Astrocyte (in vitro differentiated cells and primary cell): ENCODE measurements around the gene ME1. TPM values are rescaled to one million over a fixed set of nuclear protein-coding genes. Genes with fewer than 3 reads are reported as not detected.

ENCODE experiments used
- DNase-seq: peaks from one replicate; pipeline ENCODE4 v3.0.0-alpha.2; 2010; ENCODE audit warnings: low read depth
- FAIRE-seq: peaks from 2 replicates; lab custom pipeline; 2011; peaks lifted over from hg19 to GRCh38; lab: Jason Lieb, UNC
- H2AFZ ChIP-seq: 2 replicates; pipeline ENCODE4 v1.6.0; 2012; ENCODE audit warnings: low read depth, low read length, inconsistent platforms
- H3K27ac ChIP-seq: 2 replicates; pipeline ENCODE4 v1.5.1; 2011; ENCODE audit warnings: low read depth, low read length, inconsistent platforms
- H3K27me3 ChIP-seq: 2 replicates; pipeline ENCODE4 v1.6.0; 2011; ENCODE audit warnings: low read length, inconsistent platforms; ENCODE audit not compliant: insufficient read depth
- H3K36me3 ChIP-seq: 2 replicates; pipeline ENCODE4 v1.5.1; 2011; ENCODE audit warnings: low read length, inconsistent platforms; ENCODE audit not compliant: insufficient read depth
- H3K4me1 ChIP-seq: 2 replicates; pipeline ENCODE4 v1.5.1; 2011; ENCODE audit warnings: low read length, inconsistent platforms; ENCODE audit not compliant: insufficient read depth
- H3K4me2 ChIP-seq: 2 replicates; pipeline ENCODE4 v1.6.0; 2012; ENCODE audit warnings: low read length, inconsistent platforms
- H3K4me3 ChIP-seq: 2 replicates; pipeline ENCODE4 v1.5.1; 2011; ENCODE audit warnings: low read depth, mild to moderate bottlenecking, low read length, inconsistent platforms; ENCODE audit not compliant: insufficient read depth
- H3K79me2 ChIP-seq: 2 replicates; pipeline ENCODE4 v1.6.0; 2012; ENCODE audit warnings: mild to moderate bottlenecking, low read length, inconsistent platforms; ENCODE audit not compliant: insufficient read depth
- H3K9ac ChIP-seq: 2 replicates; pipeline ENCODE4 v1.6.0; 2012; ENCODE audit warnings: mild to moderate bottlenecking, low read length, inconsistent platforms
- H3K9me3 ChIP-seq: 2 replicates; pipeline ENCODE4 v1.5.1; 2012; ENCODE audit warnings: low read depth, mild to moderate bottlenecking, low read length, inconsistent platforms; ENCODE audit not compliant: insufficient read depth
- H4K20me1 ChIP-seq: 2 replicates; pipeline ENCODE4 v1.6.0; 2012; ENCODE audit warnings: low read length, inconsistent platforms; ENCODE audit not compliant: insufficient read depth
- H3K27ac Mint-ChIP-seq: one replicate; pipeline ENCODE4 v1.8.0; 2021; ENCODE audit warnings: mild to moderate bottlenecking, mixed read lengths; ENCODE audit not compliant: unreplicated experiment
- H3K27me3 Mint-ChIP-seq: one replicate; pipeline ENCODE4 v1.8.0; 2021; ENCODE audit warnings: low read depth, mixed read lengths; ENCODE audit not compliant: unreplicated experiment
- H3K36me3 Mint-ChIP-seq: one replicate; pipeline ENCODE4 v1.8.0; 2021; ENCODE audit warnings: low read depth, mixed read lengths; ENCODE audit not compliant: unreplicated experiment
- H3K4me1 Mint-ChIP-seq: one replicate; pipeline ENCODE4 v1.8.0; 2021; ENCODE audit warnings: low read depth, mixed read lengths; ENCODE audit not compliant: unreplicated experiment
- H3K4me3 Mint-ChIP-seq: one replicate; pipeline ENCODE4 v1.8.0; 2021; ENCODE audit warnings: mild to moderate bottlenecking, moderate library complexity, mixed read lengths; ENCODE audit not compliant: unreplicated experiment
- H3K9me3 Mint-ChIP-seq: one replicate; pipeline ENCODE4 v1.8.0; 2021; ENCODE audit warnings: mild to moderate bottlenecking, mixed read lengths; ENCODE audit not compliant: unreplicated experiment
- EZH2 ChIP-seq: IDR thresholded peaks from 2 replicates; pipeline ENCODE4 v1.6.1; 2012; ENCODE audit warnings: mild to moderate bottlenecking, low read length, inconsistent platforms; ENCODE audit not compliant: insufficient read depth
- total RNA-seq: library from RNA; stranded (reverse); gene quantifications from 2 replicates; pipeline ENCODE4 v1.2.1, GENCODE V29; 2021
- TF ChIP-seq, protein P1 (sequence below): IDR thresholded peaks from 2 replicates; pipeline ENCODE4 v1.5.1; 2011; ENCODE audit warnings: low read depth, mild to moderate bottlenecking, inconsistent platforms, low read length, moderate library complexity; ENCODE audit not compliant: insufficient read depth

The ME1 gene
- total RNA-seq, 1 donor from 2014 or later: 38.5 TPM

DNA sequence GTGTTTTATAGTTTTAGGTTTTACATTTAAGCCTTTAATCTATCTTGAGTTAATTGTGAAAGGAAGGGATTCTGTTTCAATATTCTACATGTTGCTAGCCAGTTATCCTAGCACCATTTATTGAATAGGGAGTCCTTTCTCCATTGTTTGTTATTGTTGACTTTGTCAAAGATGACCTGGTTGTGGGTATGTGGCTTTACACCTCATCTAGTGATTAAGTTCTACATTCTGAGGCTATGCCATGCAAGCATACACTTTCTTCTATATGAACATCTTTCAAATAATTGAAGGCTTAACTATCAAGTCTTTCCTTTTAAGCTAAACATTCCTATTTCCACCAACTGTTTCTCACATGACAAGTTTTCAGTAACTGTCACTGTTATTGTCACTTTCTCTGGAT is 46.1 kb downstream of the ME1 start:
- DNase-seq: no peak
- no peak overlapping the region for H3K4me3 ChIP-seq
- H3K4me1 Mint-ChIP-seq: peaks cover 17% of the 10 kb centered on the region
- FAIRE-seq: no peak
- no peaks in the 10 kb centered on the region for H3K9me3 Mint-ChIP-seq
- H3K4me3 Mint-ChIP-seq: no peak overlapping the region
- no peaks in the 10 kb centered on the region for H3K79me2 ChIP-seq
- H2AFZ ChIP-seq: no peak overlapping the region
- no peaks in the 10 kb centered on the region for H3K9me3 ChIP-seq
- no peak overlapping the region for H3K4me2 ChIP-seq
- no peaks in the 10 kb centered on the region for H3K36me3 ChIP-seq
- TF ChIP-seq, protein P1, sequence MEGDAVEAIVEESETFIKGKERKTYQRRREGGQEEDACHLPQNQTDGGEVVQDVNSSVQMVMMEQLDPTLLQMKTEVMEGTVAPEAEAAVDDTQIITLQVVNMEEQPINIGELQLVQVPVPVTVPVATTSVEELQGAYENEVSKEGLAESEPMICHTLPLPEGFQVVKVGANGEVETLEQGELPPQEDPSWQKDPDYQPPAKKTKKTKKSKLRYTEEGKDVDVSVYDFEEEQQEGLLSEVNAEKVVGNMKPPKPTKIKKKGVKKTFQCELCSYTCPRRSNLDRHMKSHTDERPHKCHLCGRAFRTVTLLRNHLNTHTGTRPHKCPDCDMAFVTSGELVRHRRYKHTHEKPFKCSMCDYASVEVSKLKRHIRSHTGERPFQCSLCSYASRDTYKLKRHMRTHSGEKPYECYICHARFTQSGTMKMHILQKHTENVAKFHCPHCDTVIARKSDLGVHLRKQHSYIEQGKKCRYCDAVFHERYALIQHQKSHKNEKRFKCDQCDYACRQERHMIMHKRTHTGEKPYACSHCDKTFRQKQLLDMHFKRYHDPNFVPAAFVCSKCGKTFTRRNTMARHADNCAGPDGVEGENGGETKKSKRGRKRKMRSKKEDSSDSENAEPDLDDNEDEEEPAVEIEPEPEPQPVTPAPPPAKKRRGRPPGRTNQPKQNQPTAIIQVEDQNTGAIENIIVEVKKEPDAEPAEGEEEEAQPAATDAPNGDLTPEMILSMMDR: no peak
- TF ChIP-seq EZH2: no peak
- H3K36me3 Mint-ChIP-seq: no peaks in the 10 kb centered on the region
- H3K27ac ChIP-seq: no peak overlapping the region
- H3K27me3 ChIP-seq: no peaks in the 10 kb centered on the region
- H3K9ac ChIP-seq: no peak overlapping the region
- no peak overlapping the region for H3K27ac Mint-ChIP-seq
- no peaks in the 10 kb centered on the region for H3K4me1 ChIP-seq
- no peaks in the 10 kb centered on the region for H4K20me1 ChIP-seq
- H3K27me3 Mint-ChIP-seq: no peaks in the 10 kb centered on the region

GRCh38 chr6:83381949-83382348 is 48.9 kb downstream of the ME1 start:
- no peak overlapping the region for H3K4me2 ChIP-seq
- H3K9me3 ChIP-seq: no peaks in the 10 kb centered on the region
- H3K27ac ChIP-seq: no peak overlapping the region
- H3K9me3 Mint-ChIP-seq: no peaks in the 10 kb centered on the region
- H3K4me1 Mint-ChIP-seq: peaks cover 31% of the 10 kb centered on the region
- no peak for DNase-seq
- no peak overlapping the region for H3K4me3 ChIP-seq
- H3K4me3 Mint-ChIP-seq: no peak overlapping the region
- FAIRE-seq: no peak
- H4K20me1 ChIP-seq: no peaks in the 10 kb centered on the region
- H2AFZ ChIP-seq: no peak overlapping the region
- H3K36me3 Mint-ChIP-seq: no peaks in the 10 kb centered on the region
- no peaks in the 10 kb centered on the region for H3K27me3 ChIP-seq
- no peak overlapping the region for H3K9ac ChIP-seq
- peaks cover 5% of the 10 kb centered on the region for H3K4me1 ChIP-seq
- TF ChIP-seq, protein P1: no peak
- TF ChIP-seq EZH2: no peak
- H3K79me2 ChIP-seq: no peaks in the 10 kb centered on the region
- H3K27ac Mint-ChIP-seq: no peak overlapping the region
- no peaks in the 10 kb centered on the region for H3K27me3 Mint-ChIP-seq
- no peaks in the 10 kb centered on the region for H3K36me3 ChIP-seq

- no peak for TF ChIP-seq EZH2
- TF ChIP-seq, protein P1: no peak
- no peak overlapping the region for H2AFZ ChIP-seq
- peak; percentile 26 for FAIRE-seq
- Mint-ChIP-seq H3K36me3 (peaks cover 1% of the 10 kb centered on the region), H3K27ac (peak overlapping the region; percentile 93), H3K4me3 (peak overlapping the region; percentile 27), H3K4me1 (peaks cover 15% of the 10 kb centered on the region), H3K27me3 (no peaks in the 10 kb centered on the region), H3K9me3 (no peaks in the 10 kb centered on the region)
- no peaks in the 10 kb centered on the region for H3K36me3 ChIP-seq
- peak overlapping the region; percentile 2 for H3K9ac ChIP-seq
- no peaks in the 10 kb centered on the region for H3K27me3 ChIP-seq
- peak; percentile 84 for DNase-seq
- H3K27ac ChIP-seq: peak overlapping the region; percentile 47
- H3K79me2 ChIP-seq: no peaks in the 10 kb centered on the region
- peaks cover 5% of the 10 kb centered on the region for H3K4me1 ChIP-seq
- no peak overlapping the region for H3K4me3 ChIP-seq
- no peaks in the 10 kb centered on the region for H4K20me1 ChIP-seq
- H3K9me3 ChIP-seq: no peaks in the 10 kb centered on the region
- peak overlapping the region; percentile 38 for H3K4me2 ChIP-seq
These were observed 52.0 kb downstream of the ME1 start for GRCh38 chr6:83378621-83379388.
